HepG2 (cell line): ENCODE results near the gene UNC119B. TPM values are rescaled to one million over a fixed set of nuclear protein-coding genes. Genes with fewer than 3 reads are reported as not detected.

ENCODE experiments used
- ATM ChIP-seq: fragments of 450-650 bp; IDR thresholded peaks from 2 replicates; pipeline ENCODE4 v1.7.1; 2017; ENCODE audit warnings: mild to moderate bottlenecking, borderline replicate concordance
- DMAP1 ChIP-seq: IDR thresholded peaks from 2 replicates; pipeline ENCODE4 v1.6.1; 2016
- E2F2 ChIP-seq: sonication (generic); formaldehyde crosslinking; IDR thresholded peaks from 2 replicates; pipeline ENCODE4 v1.4.0; 2020; ENCODE audit warnings: missing genetic modification reagents, borderline replicate concordance
- GLMP ChIP-seq: sonication (generic); formaldehyde crosslinking; IDR thresholded peaks from 2 replicates; pipeline ENCODE4 v1.9.0; 2021; ENCODE audit warnings: missing genetic modification reagents, mild to moderate bottlenecking, borderline replicate concordance
- GTF2F1 ChIP-seq: fragments of 150-350 bp; IDR thresholded peaks from 2 replicates; pipeline ENCODE4 v1.6.1; 2014; ENCODE audit warnings: low read length
- HMGA1 ChIP-seq: sonication (generic); formaldehyde crosslinking; conservative IDR thresholded peaks from 2 replicates; pipeline ENCODE4 v1.4.0; 2020; ENCODE audit warnings: missing genetic modification reagents
- MXD1 ChIP-seq: sonication (generic); formaldehyde crosslinking; IDR thresholded peaks from 2 replicates; pipeline ENCODE4 v1.4.0; 2020; ENCODE audit warnings: mild to moderate bottlenecking, missing genetic modification reagents
- NFYC ChIP-seq: IDR thresholded peaks from 2 replicates; pipeline ENCODE4 v1.6.1; 2016; ENCODE audit warnings: missing genetic modification reagents, missing compliant biosample characterization
- NR1H2 ChIP-seq: sonication (generic); formaldehyde crosslinking; IDR thresholded peaks from 2 replicates; pipeline ENCODE4 v1.8.1; 2022; ENCODE audit warnings: low read depth, missing genetic modification reagents, borderline replicate concordance
- SIX1 ChIP-seq: sonication (generic); formaldehyde crosslinking; IDR thresholded peaks from 2 replicates; pipeline ENCODE4 v1.4.0; 2020; ENCODE audit warnings: missing genetic modification reagents, borderline replicate concordance
- TBX2 ChIP-seq: sonication (generic); formaldehyde crosslinking; IDR thresholded peaks from 2 replicates; pipeline ENCODE4 v1.5.0; 2020; ENCODE audit warnings: missing genetic modification reagents, mild to moderate bottlenecking, borderline replicate concordance
- TMF1 ChIP-seq: sonication (generic); formaldehyde crosslinking; IDR thresholded peaks from 2 replicates; pipeline ENCODE4 v1.8.1; 2022; ENCODE audit warnings: low read depth, missing genetic modification reagents
- YEATS2 ChIP-seq: sonication (generic); formaldehyde crosslinking; IDR thresholded peaks from 2 replicates; pipeline ENCODE4 v1.4.0; 2020; ENCODE audit warnings: missing genetic modification reagents, borderline replicate concordance
- ZBTB43 ChIP-seq: sonication (generic); formaldehyde crosslinking; conservative IDR thresholded peaks from 2 replicates; pipeline ENCODE4 v1.4.0; 2020; ENCODE audit warnings: missing genetic modification reagents
- ZFP90 ChIP-seq: sonication (generic); formaldehyde crosslinking; IDR thresholded peaks from 2 replicates; pipeline ENCODE4 v1.8.0; 2022; ENCODE audit warnings: missing genetic modification reagents, mild to moderate bottlenecking, inconsistent platforms, borderline replicate concordance
- ZNF205 ChIP-seq: IDR thresholded peaks from 2 replicates; pipeline ENCODE4 v1.6.1; 2018; ENCODE audit warnings: missing biosample characterization, missing genetic modification reagents
- ZNF292 ChIP-seq: sonication (generic); formaldehyde crosslinking; IDR thresholded peaks from 2 replicates; pipeline ENCODE4 v1.8.1; 2022; ENCODE audit warnings: mild to moderate bottlenecking, low read depth, missing genetic modification reagents, borderline replicate concordance
- ZNF441 ChIP-seq: sonication (generic); formaldehyde crosslinking; IDR thresholded peaks from 2 replicates; pipeline ENCODE4 v1.7.0; 2021; ENCODE audit warnings: missing genetic modification reagents, borderline replicate concordance
- ZNF513 ChIP-seq: sonication (generic); formaldehyde crosslinking; conservative IDR thresholded peaks from 2 replicates; pipeline ENCODE4 v1.5.0; 2020; ENCODE audit warnings: missing genetic modification reagents
- ZNF558 ChIP-seq: sonication (generic); formaldehyde crosslinking; IDR thresholded peaks from 2 replicates; pipeline ENCODE4 v1.9.0; 2022; ENCODE audit warnings: mild to moderate bottlenecking, missing genetic modification reagents, borderline replicate concordance
- ZSCAN22 ChIP-seq: sonication (generic); formaldehyde crosslinking; IDR thresholded peaks from 2 replicates; pipeline ENCODE4 v1.4.0; 2020; ENCODE audit warnings: mild to moderate bottlenecking, missing genetic modification reagents
- ZUFSP ChIP-seq: sonication (generic); formaldehyde crosslinking; IDR thresholded peaks from 2 replicates; pipeline ENCODE4 v1.9.0; 2021; ENCODE audit warnings: missing genetic modification reagents, mild to moderate bottlenecking, borderline replicate concordance
- polyA plus RNA-seq, 8 experiments: library from polyadenylated mRNA; depleted of rRNA in 3 of 8; stranded (reverse) in 7 of 8; unstranded in 1 of 8; fragments of >200 nt; fragmentation: Illumina TruSeq in 4 of 8; extraction: Trizol in 4 of 8; gene quantifications; 2 replicates each; pipeline versions ENCODE4 v1.2.1 to v1.2.3, GENCODE V29; 2011 to 2016; ENCODE audit warnings: low read depth in 4 of 8, missing spikeins in 1 of 8, mixed read lengths in 1 of 8; ENCODE audit not compliant: insufficient read depth in 1 of 8
- total RNA-seq, 5 experiments: library from RNA; depleted of rRNA; stranded (reverse); fragments of >200 nt; fragmentation: Illumina TruSeq; extraction: Trizol; gene quantifications; 2 replicates each; pipeline ENCODE4 v1.2.3, GENCODE V29; 2016; ENCODE audit warnings: low read depth in 1 of 5

UNC119B gene
- total and polyA plus RNA-seq, 2 of the 13 experiments (the other 11 are each of a cell fraction or from before 2014, with no cell fraction given), result 19.6 to 19.7 TPM

- TF ChIP-seq ZNF513 (CRISPR knock-in tag) (no peak), YEATS2 (CRISPR knock-in tag) (peak; percentile 77), ZNF292 (CRISPR knock-in tag) (no peak), ZNF441 (CRISPR knock-in tag) (no peak), ZSCAN22 (CRISPR knock-in tag) (no peak), ZUFSP (CRISPR knock-in tag) (no peak), ZFP90 (CRISPR knock-in tag) (peak; percentile 20), NFYC (CRISPR knock-in tag) (peak; percentile 85), ZNF205 (CRISPR knock-in tag) (0 out of 2 replicates have a peak, but pooled peaks have one; percentile 72), TBX2 (CRISPR knock-in tag) (peak; percentile 74), ATM (no peak), DMAP1 (peak; percentile 91), GTF2F1 (no peak), GLMP (no peak), MXD1 (CRISPR knock-in tag) (peak; percentile 56; the same call in 1 of the 2 replicates), HMGA1 (CRISPR knock-in tag) (no peak), SIX1 (CRISPR knock-in tag) (no peak), ZNF558 (CRISPR knock-in tag) (no peak), TMF1 (peak; percentile 88), E2F2 (CRISPR knock-in tag) (0 out of 2 replicates have a peak, but pooled peaks have one; percentile 22), ZBTB43 (CRISPR knock-in tag) (0 out of 2 replicates have a peak, but pooled peaks have one; percentile 43), NR1H2 (CRISPR knock-in tag) (0 out of 2 replicates have a peak, but pooled peaks have one; percentile 8)
These were observed 23.3 kb upstream of the UNC119B start, which contains the start of gene MLEC (continued) for GRCh38 chr12:120686690-120687577.
